ENCODE results near the gene DERL2.

DERL2 gene

GRCh38 chr17:5480962-5481361, 5.0 kb downstream of the DERL2 start:
- DNase-seq (ENCODE audit: extremely low spot score), result no peak
- ChIA-PET CTCF (interaction anchor here (1.4 to 2.1 kb wide), 3 partner anchors 8 to 42 kb away, joined by 3 to 6 read pairs (median 3); partner anchors contain the start of gene C1QBP), POLR2A (no interaction called here)
- TF ChIP-seq CTCF (IDR thresholded peaks at IDR 0.05; ENCODE audit: control extremely low read depth, extremely low read depth, low read depth, missing control alignments), result no peak

DNA sequence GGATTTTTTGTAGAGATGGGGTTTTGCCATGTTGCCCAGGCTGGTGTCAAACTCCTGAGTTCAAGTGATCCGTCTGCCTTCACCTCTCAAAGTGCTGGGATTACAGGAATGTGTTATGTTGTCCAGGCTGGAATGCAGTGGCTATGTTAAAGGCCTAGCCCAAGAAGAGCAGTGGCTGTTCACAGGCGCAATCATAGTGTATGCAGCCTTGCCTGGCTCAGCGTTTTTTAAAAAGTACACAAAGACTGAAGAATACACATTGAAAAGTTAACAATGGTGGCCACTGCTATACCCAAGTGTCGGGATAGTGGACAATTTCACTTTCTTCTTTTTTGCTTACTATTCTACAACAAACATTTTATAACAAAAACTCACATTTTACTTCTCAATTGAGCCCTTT, 7.0 kb downstream of the DERL2 start:
- ChIA-PET CTCF (no interaction called here), POLR2A (no interaction called here)
- no peak for TF ChIP-seq CTCF (IDR thresholded peaks at IDR 0.05; ENCODE audit: control extremely low read depth, extremely low read depth, low read depth, missing control alignments)
- no peak for DNase-seq (ENCODE audit: extremely low spot score)

GRCh38 chr17:5473906-5474305, 12.1 kb downstream of the DERL2 start:
- POLR2A ChIA-PET, result no interaction called here
- DNase-seq (ENCODE audit: extremely low spot score), result no peak
- no peak for TF ChIP-seq CTCF (IDR thresholded peaks at IDR 0.05; ENCODE audit: control extremely low read depth, extremely low read depth, low read depth, missing control alignments)
- CTCF ChIA-PET, result interaction anchor here (1.0 kb wide), 1 partner anchor 20 kb away, joined by 3 read pairs; no protein-coding TSS in a partner anchor

DNA sequence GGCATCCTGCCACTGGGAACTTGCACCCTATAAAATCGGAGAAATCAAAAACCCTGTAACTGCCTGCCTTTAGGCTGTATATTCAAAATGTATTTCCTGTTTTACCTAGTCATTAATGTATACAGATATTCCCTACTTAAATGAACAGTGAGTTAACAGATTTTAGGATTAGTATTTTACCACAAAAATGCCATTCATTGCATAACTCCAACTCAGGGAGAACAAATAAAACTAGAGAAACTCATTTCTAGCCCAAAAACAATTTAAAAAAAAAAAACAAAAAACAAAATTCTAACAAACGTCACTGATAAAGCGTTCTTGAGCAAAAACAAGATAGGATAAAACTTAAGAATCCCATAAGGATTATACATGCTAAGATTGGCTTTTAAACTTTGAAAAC, 13.5 kb downstream of the DERL2 start:
- ChIA-PET POLR2A (no interaction called here), CTCF (no interaction called here)

GRCh38 chr17:5468075-5468473, 17.9 kb downstream of the DERL2 start:
- ChIA-PET CTCF (interaction anchor here (1.8 kb wide), 1 partner anchor 29 kb away, joined by 7 read pairs; the partner anchor contains the start of gene C1QBP), POLR2A (interaction anchor here (1.9 kb wide), 1 partner anchor 18 kb away, joined by 12 read pairs; the partner anchor contains the start of genes DERL2 and MIS12)
- TF ChIP-seq CTCF (IDR thresholded peaks at IDR 0.05; ENCODE audit: control extremely low read depth, extremely low read depth, low read depth, missing control alignments), result no peak
- peak; percentile 34 for DNase-seq (ENCODE audit: extremely low spot score)

More for the DNA sequence above, 13.5 kb downstream of the DERL2 start:
- TF ChIP-seq CTCF (IDR thresholded peaks at IDR 0.05; ENCODE audit: control extremely low read depth, extremely low read depth, low read depth, missing control alignments), result no peak
- DNase-seq (ENCODE audit: extremely low spot score), result no peak

GRCh38 chr17:5467416-5467815, 18.6 kb downstream of the DERL2 start:
- POLR2A ChIA-PET, result no interaction called here
- TF ChIP-seq CTCF (IDR thresholded peaks at IDR 0.05; ENCODE audit: control extremely low read depth, extremely low read depth, low read depth, missing control alignments), result no peak
- CTCF ChIA-PET, result interaction anchor here (1.6 to 1.8 kb wide), 2 partner anchors 28 kb away, joined by 7 to 13 read pairs; partner anchors contain the start of gene C1QBP
- no peak for DNase-seq (ENCODE audit: extremely low spot score)

Measured in GM10248 (cell line).